Muscle of leg (tissue), 11 donors: ENCODE measurements around the gene KLC1. TPM values are rescaled to one million over a fixed set of nuclear protein-coding genes. Genes with fewer than 3 reads are reported as not detected.

Source experiments
- DNase-seq: peaks from one replicate; pipeline ENCODE4 v3.0.0; 2013
- H3K27ac ChIP-seq: one replicate; pipeline ENCODE4 v1.5.1; 2013; ENCODE audit warnings: mild to moderate bottlenecking, low read length, control low read depth
- H3K27me3 ChIP-seq: one replicate; pipeline ENCODE4 v1.6.1; 2013; ENCODE audit warnings: low read length; ENCODE audit not compliant: control insufficient read depth, insufficient read depth
- H3K36me3 ChIP-seq: one replicate; pipeline ENCODE4 v1.6.1; 2013; ENCODE audit warnings: low read length; ENCODE audit not compliant: control insufficient read depth, insufficient read depth
- H3K4me1 ChIP-seq: one replicate; pipeline ENCODE4 v1.6.1; 2013; ENCODE audit warnings: low read length; ENCODE audit not compliant: control insufficient read depth, insufficient read depth
- H3K4me3 ChIP-seq: one replicate; pipeline ENCODE4 v1.5.1; 2013; ENCODE audit warnings: low read length, control low read depth
- H3K9me3 ChIP-seq: replicated peaks from 2 replicates; pipeline ENCODE4 v1.6.1; 2013; ENCODE audit warnings: low read depth, low read length; ENCODE audit not compliant: control insufficient read depth
- WGBS: methylation state at CpG from one replicate; pipeline ENCODE4 v1.1.5; 2013; ENCODE audit warnings: missing lambda C conversion rate; ENCODE audit not compliant: insufficient coverage; 5-methylcytosine and 5-hydroxymethylcytosine counted together
- polyA plus RNA-seq, 8 donors: library from polyadenylated mRNA; unstranded; fragments of 120-200 nt; gene quantifications; one replicate each; pipeline versions ENCODE4 v1.2.1 to v1.2.3, GENCODE V29; 2013; ENCODE audit warnings: inconsistent platforms in 1 of 8, low replicate concordance in 1 of 8; ENCODE audit not compliant: insufficient read length in 8 of 8, insufficient read depth in 1 of 8
- total RNA-seq: library from RNA; stranded (reverse); fragments of 120-200 nt; gene quantifications from one replicate; pipeline ENCODE4 v1.2.4, GENCODE V29; 2013

Gene KLC1
- total and polyA plus RNA-seq, 9 donors = 82.9 to 115 (median 104) TPM

DNA sequence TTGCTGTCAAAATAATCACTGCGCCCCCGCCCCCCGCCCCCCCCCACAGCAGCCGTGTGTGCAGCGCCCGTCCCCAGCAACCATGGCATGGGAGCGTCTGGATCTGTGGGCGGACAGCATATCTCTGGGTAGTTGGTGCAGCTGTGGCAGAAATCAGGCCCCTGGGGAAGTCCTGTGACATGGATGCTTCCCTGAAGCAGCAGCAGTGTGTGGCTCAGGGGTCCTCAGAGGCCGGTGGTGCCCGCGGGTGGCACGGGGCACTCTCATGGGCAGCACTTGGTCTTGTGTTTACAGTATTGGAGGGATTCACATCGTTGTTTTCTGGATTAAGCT lies 67.0 kb downstream of the KLC1 start:
- peaks cover 72% of the 10 kb centered on the region for H3K4me1 ChIP-seq
- WGBS = 80% methylated on average over 1 of the region's 13 CpGs
- H3K36me3 ChIP-seq = peaks cover 62% of the 10 kb centered on the region
- peak; percentile 69 for DNase-seq
- no peaks in the 10 kb centered on the region for H3K9me3 ChIP-seq
- H3K27ac ChIP-seq = peak overlapping the region; percentile 92
- no peak overlapping the region for H3K4me3 ChIP-seq
- H3K27me3 ChIP-seq = no peaks in the 10 kb centered on the region

DNA sequence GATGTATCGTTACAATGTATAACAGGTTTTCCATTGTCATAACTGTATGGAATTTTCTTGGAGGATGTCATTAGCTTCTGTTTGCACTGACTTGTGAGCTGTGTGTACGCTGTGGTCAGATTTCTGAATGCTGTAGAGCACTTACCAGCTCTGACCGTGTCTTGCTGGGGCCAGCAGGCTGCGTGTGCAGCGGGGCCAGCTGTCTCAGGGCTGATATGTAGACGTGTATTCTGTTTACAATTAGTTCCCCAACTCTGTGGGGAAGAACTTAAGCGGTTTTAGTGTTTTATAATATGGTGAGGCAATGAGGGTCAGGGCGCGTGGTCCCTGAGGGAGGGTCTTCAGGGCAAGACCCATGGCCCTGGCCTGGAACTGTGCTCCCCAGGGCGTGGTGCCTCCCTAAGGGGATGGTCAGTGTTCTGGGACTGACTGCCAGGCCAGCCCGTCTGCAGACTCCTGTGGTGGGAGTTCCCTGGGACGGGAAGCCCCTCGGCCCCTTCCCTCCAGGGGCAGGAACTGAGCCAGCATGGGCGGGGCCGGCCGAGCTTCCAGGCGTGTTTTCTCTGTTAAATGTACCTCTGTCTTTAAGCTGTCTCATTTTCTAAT lies 67.6 kb downstream of the KLC1 start:
- 5% methylated on average over 12 of the region's 17 CpGs for WGBS
- DNase-seq = peak; percentile 93
- H3K9me3 ChIP-seq = no peaks in the 10 kb centered on the region
- no peaks in the 10 kb centered on the region for H3K27me3 ChIP-seq
- H3K36me3 ChIP-seq = peaks cover 66% of the 10 kb centered on the region
- H3K27ac ChIP-seq = peak overlapping the region; percentile 92
- H3K4me3 ChIP-seq = no peak overlapping the region
- peaks cover 75% of the 10 kb centered on the region for H3K4me1 ChIP-seq

DNA sequence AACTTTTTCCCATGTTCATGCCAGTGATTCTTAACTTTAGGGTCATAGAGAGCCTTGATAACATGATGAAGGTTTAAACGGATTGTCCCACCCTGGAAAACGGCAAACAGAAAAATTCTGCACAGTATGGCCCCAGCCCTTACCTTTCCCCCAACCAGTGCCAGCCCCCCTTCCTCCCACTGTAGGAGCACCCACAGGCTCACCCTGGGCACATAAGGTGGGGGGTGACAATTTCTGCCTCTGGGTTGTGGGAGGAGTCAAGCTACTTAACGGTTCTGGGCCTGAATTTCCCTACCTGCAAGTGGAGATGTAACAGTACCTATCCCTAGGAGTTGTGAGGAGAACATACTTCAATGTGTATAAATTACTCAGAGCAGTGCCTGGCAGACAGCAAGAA lies 68.2 kb downstream of the KLC1 start:
- peaks cover 66% of the 10 kb centered on the region for H3K36me3 ChIP-seq
- WGBS = 80% methylated on average over 1 of the region's 3 CpGs
- no peak for DNase-seq
- no peaks in the 10 kb centered on the region for H3K27me3 ChIP-seq
- H3K9me3 ChIP-seq = no peaks in the 10 kb centered on the region
- no peak overlapping the region for H3K4me3 ChIP-seq
- H3K27ac ChIP-seq = peak overlapping the region; percentile 92
- peaks cover 73% of the 10 kb centered on the region for H3K4me1 ChIP-seq

DNA sequence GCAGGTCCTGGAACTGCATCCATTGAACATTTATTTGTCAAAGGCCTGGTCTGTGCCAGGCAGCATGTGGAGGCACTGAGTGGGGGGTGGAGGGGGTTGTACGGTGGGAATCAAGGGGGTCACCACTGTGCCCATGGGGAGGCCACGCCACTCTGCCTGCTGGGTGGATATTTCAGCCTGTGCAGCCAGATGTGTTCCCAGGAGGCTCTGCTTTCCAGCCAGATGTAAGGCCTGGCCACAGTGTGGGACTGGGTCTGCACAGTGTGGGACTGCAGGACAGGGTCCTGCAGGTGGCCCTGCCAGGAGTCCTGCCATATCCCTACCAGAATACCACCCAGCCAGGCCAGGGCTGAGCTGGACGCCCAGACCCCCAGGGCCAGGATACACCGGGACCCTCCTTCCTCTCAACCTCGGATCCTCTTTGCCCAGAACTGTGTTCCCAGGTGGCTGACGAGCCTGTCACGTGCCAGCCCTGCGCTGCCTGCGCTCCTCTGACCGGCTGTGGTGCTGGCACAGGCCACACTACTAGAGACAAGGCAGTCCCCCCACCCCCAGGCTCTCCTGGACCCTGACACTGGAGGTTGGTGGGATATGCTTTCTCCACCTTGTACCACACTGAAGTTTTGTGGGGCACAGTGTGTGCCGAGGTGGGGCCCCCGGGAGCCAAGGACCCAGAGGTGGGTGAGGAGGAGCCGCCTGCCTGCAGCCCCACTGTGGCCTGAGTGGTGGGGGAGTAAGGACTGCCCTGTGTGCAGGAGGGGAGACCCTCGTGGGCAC lies 68.8 kb downstream of the KLC1 start:
- Histone ChIP-seq H3K4me3 (no peak overlapping the region), H3K4me1 (peaks cover 74% of the 10 kb centered on the region), H3K36me3 (peaks cover 67% of the 10 kb centered on the region), H3K27ac (peak overlapping the region; percentile 92), H3K9me3 (no peaks in the 10 kb centered on the region), H3K27me3 (no peaks in the 10 kb centered on the region)
- no peak for DNase-seq
- 75% methylated on average over 9 of the region's 14 CpGs for WGBS

DNA sequence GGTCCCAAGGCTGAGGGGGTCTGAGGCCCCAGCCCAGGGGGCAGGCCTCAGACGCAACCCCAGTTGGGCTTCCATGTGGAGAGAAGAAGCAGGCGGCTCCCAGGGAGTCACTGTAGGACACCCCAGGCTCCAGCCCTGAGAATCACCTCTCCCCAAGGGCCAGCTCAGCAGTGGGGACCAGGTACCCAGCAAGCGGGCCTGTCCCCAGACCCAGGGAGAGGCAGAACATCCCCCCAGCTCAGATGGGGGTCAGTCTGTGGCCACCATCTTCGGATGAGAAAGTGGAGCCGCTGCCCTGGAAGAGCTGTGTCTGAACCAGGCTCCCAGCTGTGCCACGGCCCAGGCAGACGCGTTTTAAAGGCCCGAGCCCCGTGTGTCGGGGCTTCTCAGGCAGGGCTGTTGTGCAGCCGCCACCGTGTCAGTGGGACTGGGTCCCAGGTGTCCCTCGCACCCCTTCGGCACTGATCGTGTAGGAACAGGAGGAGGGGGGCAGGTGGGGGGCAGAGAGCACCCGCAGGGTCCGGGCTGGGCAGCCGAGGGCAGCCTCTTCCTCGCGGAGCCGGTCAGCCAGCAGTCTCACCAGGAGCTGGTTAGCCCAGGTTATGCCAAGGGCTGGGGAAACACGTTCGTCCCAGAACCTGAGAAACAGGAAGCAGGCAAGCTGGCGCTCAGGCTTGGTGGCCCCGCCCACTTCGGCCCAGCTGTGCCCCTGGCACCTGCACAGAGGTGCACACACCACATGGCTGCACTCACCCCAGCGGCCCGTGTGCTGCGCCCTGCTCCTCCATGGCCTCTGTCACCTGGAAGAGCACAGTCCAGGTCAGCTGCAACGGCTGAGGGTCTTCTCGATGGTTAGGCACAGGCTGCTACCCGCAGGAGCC lies 69.6 kb downstream of the KLC1 start:
- Histone ChIP-seq H3K4me1 (peaks cover 72% of the 10 kb centered on the region), H3K36me3 (peaks cover 67% of the 10 kb centered on the region), H3K27ac (no peak overlapping the region), H3K4me3 (no peak overlapping the region), H3K9me3 (no peaks in the 10 kb centered on the region), H3K27me3 (no peaks in the 10 kb centered on the region)
- no peak for DNase-seq
- 81% methylated on average over 32 of the region's 33 CpGs for WGBS

DNA sequence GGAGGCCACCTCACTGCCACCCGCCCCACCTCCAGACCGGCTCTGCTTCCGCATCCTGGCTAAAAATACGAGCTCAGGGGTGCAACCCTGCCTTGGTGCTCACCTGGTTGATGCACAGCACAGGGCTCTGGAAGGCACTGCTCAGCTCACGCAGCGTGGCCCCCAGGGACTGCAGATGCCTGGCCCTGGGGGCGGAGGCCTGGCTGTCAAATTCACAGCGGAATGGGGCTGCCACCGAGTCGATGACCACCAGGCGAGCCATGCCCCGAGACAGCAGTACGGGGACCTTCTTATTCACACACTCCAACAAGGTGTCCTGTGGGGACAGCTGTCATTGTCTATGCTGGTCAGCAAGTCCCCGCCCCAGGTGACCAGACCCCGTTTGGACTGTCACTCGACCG lies 70.2 kb downstream of the KLC1 start:
- Histone ChIP-seq H3K27me3 (no peaks in the 10 kb centered on the region), H3K4me3 (no peak overlapping the region), H3K9me3 (no peaks in the 10 kb centered on the region), H3K36me3 (peaks cover 67% of the 10 kb centered on the region), H3K4me1 (peaks cover 73% of the 10 kb centered on the region), H3K27ac (no peak overlapping the region)
- DNase-seq = no peak
- WGBS = 82% methylated on average over 12 of the region's 17 CpGs

DNA sequence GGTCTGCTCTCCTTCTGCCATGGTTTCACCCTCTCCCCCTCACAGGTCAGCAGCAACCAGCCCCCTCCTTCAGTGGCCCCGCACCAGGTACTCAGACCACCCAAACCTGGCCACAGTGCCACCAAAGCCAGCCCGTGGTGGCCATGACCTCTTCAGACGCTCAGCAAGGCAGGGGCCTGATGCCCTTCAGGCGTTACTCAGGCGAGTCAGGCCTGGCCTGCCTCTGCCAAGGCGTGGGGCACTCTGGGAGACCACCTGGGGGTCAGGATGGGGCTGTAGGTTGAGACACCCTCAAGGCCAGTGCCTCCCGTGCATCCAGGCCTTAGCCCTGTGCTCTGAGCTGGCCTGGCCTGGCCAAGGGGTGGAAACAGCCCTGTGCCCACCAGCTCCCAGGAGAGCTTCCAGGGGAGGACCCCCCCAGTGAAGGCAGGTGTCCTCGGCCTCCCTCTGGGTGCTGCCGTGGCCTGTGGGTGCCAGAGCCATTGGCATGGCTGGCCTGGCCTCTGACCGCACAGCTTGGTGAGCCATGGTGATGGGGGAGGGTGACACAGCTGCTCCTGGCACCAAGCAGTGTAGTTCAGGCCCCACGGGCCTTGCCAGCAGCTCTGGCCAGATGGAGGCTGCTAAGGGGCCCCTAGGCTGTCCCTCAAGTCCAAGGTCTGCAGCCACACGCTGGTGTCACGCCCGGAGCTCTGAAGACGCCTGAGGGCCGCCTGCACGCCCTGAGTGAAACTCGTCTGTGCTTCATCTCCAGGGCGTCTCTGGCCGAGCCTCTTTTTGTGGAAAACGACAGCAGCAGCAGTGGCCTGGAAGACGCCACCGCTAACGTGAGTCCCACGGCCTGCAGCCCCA lies 71.1 kb downstream of the KLC1 start:
- no peaks in the 10 kb centered on the region for H3K9me3 ChIP-seq
- peaks cover 68% of the 10 kb centered on the region for H3K36me3 ChIP-seq
- WGBS = 64% methylated on average over 24 of the region's 25 CpGs
- H3K27me3 ChIP-seq = no peaks in the 10 kb centered on the region
- no peak overlapping the region for H3K4me3 ChIP-seq
- H3K27ac ChIP-seq = peak overlapping the region; percentile 62
- DNase-seq = no peak
- H3K4me1 ChIP-seq = peaks cover 73% of the 10 kb centered on the region

DNA sequence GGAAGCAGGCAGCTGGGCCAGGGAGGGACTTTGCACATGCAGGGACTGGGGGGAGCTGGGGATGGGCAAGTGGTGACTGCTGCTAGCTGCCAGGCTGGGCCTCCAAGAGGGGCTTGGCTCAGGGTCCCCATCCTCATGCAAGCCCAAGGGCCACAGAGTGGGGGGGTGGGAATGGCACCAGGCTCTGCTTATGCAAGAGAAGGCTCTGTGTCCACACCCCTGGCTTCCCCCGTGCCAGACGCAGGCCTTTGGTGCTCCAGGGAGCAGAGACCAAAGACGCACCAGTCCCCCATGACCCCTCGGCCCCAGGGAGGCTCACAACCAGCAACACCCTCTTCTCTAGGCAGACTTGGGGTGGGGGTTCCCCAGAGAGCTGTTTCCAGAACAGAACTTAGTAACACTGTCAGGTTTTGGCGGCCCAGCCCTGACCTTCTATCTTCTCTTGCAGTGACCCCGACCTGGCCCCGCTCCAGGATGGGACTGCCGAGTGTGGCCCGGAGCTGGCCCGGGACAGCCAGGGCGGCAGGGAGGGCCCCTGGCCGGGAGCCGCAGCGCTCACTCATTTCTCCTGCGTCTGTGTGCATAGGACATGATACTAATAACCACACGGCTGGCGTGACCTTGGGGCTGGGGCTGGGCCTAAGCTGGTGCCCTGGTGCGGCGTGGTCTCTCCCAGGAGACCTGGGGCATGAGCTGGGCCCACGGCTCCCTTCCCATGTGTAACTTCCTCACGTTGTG lies 71.9 kb downstream of the KLC1 start:
- no peak overlapping the region for H3K4me3 ChIP-seq
- H3K9me3 ChIP-seq = no peaks in the 10 kb centered on the region

DNA sequence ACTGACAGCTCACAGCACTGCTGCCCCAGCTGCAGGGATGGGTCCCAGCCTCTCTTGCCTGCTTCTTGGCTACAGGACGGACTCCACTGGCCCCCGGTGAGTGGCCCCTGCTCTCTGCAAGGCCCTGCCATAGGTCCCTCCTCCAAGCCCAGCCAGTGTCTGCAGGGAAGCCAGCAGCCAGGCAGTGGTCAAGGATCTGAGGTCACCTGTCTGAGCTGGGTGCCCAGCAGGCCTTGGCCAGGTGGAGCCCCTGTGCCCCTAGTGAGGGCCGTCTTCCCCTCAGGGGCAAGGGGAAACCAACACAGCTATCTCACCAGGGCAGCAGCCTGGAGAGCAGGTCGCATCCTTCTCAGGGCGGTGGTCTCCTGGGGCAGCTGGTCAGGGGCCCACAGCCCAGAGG lies 73.1 kb downstream of the KLC1 start:
- Histone ChIP-seq H3K27me3 (no peaks in the 10 kb centered on the region), H3K4me3 (no peak overlapping the region), H3K4me1 (peaks cover 53% of the 10 kb centered on the region), H3K36me3 (peaks cover 86% of the 10 kb centered on the region), H3K9me3 (no peaks in the 10 kb centered on the region), H3K27ac (no peak overlapping the region)
- 71% methylated on average over 5 of the region's 5 CpGs for WGBS
- no peak for DNase-seq

More for the DNA sequence above, 71.9 kb downstream of the KLC1 start:
- Histone ChIP-seq H3K27ac (peak overlapping the region; percentile 62), H3K4me1 (peaks cover 65% of the 10 kb centered on the region), H3K27me3 (no peaks in the 10 kb centered on the region), H3K36me3 (peaks cover 75% of the 10 kb centered on the region)
- DNase-seq = no peak
- WGBS = 78% methylated on average over 14 of the region's 21 CpGs
